ENCODE results near the gene FGFRL1. TPM values are rescaled to one million over a fixed set of nuclear protein-coding genes. Genes with fewer than 3 reads are reported as not detected.

The FGFRL1 gene
- total RNA-seq, 1 experiment from 2014 or later, result 26.1 TPM

GRCh38 chr4:1024882-1025545 is 13.6 kb downstream of the FGFRL1 start:
- Histone ChIP-seq H4K91ac (ENCODE audit: insufficient read length, low read depth, low read length) (no peak overlapping the region), H2BK120ac (ENCODE audit: low read depth, low read length, poor library complexity, severe bottlenecking) (no peak overlapping the region), H3K79me1 (ENCODE audit: insufficient read depth, low read depth, low read length, poor library complexity, severe bottlenecking) (no peaks in the 10 kb centered on the region), H3K4me2 (ENCODE audit: insufficient read depth, insufficient read length, low read length) (no peak overlapping the region), H3K9ac (ENCODE audit: extremely low read depth, insufficient read length, low read length) (no peak overlapping the region), H2BK15ac (ENCODE audit: low read depth, low read length) (no peak overlapping the region), H2AFZ (ENCODE audit: low read length) (no peak overlapping the region), H3K56ac (ENCODE audit: insufficient read length, low read depth, low read length) (no peak overlapping the region), H3K79me2 (ENCODE audit: insufficient read depth, low read length) (no peaks in the 10 kb centered on the region), H2BK5ac (ENCODE audit: insufficient read length, low read length) (no peak overlapping the region), H3K4me1 (ENCODE audit: insufficient read depth, low read length) (no peaks in the 10 kb centered on the region; the same call in 1 of the 2 replicates), H3K27ac (ENCODE audit: insufficient read length, low read depth, low read length) (no peak overlapping the region), H3K4ac (ENCODE audit: low read depth, low read length) (no peak overlapping the region), H2BK20ac (ENCODE audit: low read depth, low read length, poor library complexity, severe bottlenecking) (no peak overlapping the region), H3T11ph (ENCODE audit: low read length) (no peak overlapping the region), H3K14ac (ENCODE audit: insufficient read depth, low read length) (no peak overlapping the region; the same call in 1 of the 2 replicates), H3K23me2 (ENCODE audit: insufficient read length, low read depth, low read length, poor library complexity, severe bottlenecking) (no peaks in the 10 kb centered on the region), H3K18ac (ENCODE audit: insufficient read length, low read depth, low read length) (no peak overlapping the region), H4K8ac (replicated peaks; ENCODE audit: insufficient read length, low read depth, low read length) (no peak overlapping the region), H3K27me3 (ENCODE audit: insufficient read depth, low read length) (no peaks in the 10 kb centered on the region), H2AK5ac (ENCODE audit: insufficient read length, low read length) (no peak overlapping the region), H3K23ac (ENCODE audit: insufficient read length, low read depth, low read length) (no peak overlapping the region), H3K9me3 (ENCODE audit: control insufficient read depth, low read depth, low read length) (no peaks in the 10 kb centered on the region), H4K5ac (ENCODE audit: insufficient read length, low read depth, low read length) (no peak overlapping the region), H4K20me1 (ENCODE audit: control insufficient read depth, insufficient read depth, insufficient read length) (no peaks in the 10 kb centered on the region), H2BK12ac (ENCODE audit: insufficient read length, low read depth, low read length) (no peak overlapping the region)
- no peak for DNase-seq
- peaks cover 8 to 13% (median 12%) of the 10 kb centered on the region in 3 experiments; a peak in 6 of 7 replicates for H3K36me3 Mint-ChIP-seq (ENCODE audit: insufficient read depth in 1 of 3, low read depth in 3 of 3)
- H3K9me3 Mint-ChIP-seq, result peaks cover 0 to 2% of the 10 kb centered on the region in 2 experiments; a peak in 1 of 5 replicates
- WGBS (ENCODE audit: extremely low coverage, insufficient read length, low lambda C conversion rate), result no CpG with 5 or more reads among the region's 32 CpGs
- H3K4me3 Mint-ChIP-seq, result no peak overlapping the region
- peaks cover 0 to 4% of the 10 kb centered on the region in 2 experiments; a peak in 1 of 4 replicates for H3K4me1 Mint-ChIP-seq
- H3K27me3 Mint-ChIP-seq (ENCODE audit: low read depth), result no peaks in the 10 kb centered on the region
- TF ChIP-seq, protein P1, sequence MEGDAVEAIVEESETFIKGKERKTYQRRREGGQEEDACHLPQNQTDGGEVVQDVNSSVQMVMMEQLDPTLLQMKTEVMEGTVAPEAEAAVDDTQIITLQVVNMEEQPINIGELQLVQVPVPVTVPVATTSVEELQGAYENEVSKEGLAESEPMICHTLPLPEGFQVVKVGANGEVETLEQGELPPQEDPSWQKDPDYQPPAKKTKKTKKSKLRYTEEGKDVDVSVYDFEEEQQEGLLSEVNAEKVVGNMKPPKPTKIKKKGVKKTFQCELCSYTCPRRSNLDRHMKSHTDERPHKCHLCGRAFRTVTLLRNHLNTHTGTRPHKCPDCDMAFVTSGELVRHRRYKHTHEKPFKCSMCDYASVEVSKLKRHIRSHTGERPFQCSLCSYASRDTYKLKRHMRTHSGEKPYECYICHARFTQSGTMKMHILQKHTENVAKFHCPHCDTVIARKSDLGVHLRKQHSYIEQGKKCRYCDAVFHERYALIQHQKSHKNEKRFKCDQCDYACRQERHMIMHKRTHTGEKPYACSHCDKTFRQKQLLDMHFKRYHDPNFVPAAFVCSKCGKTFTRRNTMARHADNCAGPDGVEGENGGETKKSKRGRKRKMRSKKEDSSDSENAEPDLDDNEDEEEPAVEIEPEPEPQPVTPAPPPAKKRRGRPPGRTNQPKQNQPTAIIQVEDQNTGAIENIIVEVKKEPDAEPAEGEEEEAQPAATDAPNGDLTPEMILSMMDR (conservative IDR thresholded peaks at IDR 0.05), result no peak
- no peak overlapping the region; a peak in 1 of 7 replicates for H3K27ac Mint-ChIP-seq

All from H9 (cell line).